ENCODE data around the gene MEIS2.

Gene MEIS2

DNA sequence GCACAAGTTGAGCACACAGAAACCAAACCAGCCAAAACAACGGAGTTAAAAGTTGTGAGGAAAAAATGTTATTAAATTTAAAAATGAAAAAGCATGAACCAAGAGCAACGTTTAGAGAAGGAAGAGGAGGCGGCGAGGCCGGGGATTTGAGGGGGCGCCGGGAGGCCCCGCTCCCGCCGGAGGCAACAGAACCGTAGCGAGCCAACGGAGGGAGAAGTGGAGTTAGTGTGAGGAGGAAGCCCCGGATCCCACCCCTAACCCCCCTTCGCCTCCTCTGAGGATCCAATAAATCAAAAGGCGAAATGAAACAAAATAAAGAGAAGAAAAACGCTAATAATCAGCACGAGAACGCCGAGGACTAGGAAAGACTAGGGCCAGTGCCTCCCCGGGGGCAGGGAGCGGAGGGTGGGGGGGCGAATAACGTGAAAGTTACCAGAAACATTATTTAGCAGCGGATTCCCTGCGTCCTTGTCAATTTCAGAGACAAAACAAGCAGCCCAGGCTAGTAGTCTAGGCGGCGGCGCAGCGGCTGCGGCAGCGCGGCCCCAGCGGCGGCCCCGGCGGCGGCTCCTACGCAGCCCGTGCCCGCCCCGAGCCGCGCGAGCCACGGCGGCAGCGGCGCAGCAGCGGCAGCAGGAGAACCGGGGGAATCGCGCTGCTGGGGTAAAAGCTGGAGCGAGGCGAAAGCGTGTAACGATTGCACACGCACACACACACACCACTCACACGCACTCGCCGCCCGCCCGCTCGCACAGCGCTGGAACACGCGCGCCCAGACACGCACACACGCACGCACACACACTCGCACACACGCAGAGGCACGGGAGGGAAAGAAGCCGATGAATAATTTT, 1.7 kb downstream of the MEIS2 start:
- DNase-seq (ENCODE audit: low read depth in 2 of 2), result no peak

DNA sequence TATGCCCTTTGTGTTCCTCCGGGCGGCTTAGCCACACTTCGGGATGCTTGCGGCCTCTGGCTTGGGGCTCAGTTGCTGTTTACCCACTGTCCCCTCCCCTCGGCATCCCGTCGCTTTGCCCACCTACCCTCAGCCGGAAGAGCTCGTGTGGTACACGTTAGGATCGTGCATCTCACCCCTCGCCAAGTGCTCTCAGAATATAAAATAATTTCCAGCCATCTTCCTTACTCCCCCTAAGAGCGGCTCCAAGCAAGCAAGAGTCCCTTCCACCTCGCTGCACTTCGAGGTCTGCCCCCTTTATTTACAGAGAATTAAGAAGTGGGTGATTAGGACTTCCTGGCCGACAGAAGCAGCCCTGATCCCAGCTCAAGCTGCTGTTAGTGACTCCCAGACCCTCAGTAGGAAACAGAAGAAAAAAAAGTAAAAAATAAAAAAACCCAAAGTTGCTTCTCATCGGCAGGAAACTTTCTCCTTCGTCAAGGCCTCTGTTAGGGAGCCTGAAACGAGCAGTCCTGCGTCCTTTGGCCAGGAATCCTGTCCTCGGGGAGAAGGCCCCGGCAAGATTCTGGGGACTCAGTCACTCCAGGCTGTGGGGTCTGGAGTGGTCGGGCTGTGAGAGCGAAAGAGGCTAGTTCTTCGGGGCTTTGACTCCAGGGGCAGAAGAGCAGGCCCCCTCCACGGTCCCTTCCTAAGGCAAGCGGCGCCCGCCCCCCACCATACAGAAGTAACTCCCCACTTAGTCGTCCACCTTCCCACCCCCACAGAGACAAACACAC, 3.0 kb downstream of the MEIS2 start:
- no peak for DNase-seq (ENCODE audit: low read depth in 2 of 2)

DNA sequence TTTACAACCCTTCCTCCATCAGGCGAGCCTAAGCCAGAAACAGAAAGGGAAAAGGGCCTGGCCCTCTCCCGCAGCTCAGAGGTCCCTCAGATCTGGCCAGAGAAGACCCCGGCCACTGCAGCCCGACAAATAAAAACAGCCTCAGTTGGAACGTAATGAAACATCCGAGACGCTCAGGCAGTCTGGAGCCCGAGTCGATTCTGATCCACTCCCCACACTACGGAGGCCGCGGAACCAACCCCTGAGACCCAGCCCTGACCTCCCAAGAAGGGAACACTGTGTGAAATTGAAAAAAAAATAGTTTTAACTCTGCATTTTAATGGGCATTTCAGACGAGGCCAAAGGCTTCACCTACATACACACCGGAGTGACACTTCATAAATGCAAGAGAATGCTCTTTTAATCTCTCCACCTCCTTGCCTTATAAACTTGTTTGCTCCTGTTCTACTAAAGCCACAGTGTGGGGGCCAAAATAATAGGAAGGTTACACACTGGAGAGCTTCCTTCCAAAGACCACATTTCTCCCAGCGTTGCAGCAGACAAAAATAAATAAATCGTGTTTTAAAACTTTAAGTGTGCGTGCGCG, 3.7 kb downstream of the MEIS2 start:
- DNase-seq (ENCODE audit: low read depth in 2 of 2), result no peak

DNA sequence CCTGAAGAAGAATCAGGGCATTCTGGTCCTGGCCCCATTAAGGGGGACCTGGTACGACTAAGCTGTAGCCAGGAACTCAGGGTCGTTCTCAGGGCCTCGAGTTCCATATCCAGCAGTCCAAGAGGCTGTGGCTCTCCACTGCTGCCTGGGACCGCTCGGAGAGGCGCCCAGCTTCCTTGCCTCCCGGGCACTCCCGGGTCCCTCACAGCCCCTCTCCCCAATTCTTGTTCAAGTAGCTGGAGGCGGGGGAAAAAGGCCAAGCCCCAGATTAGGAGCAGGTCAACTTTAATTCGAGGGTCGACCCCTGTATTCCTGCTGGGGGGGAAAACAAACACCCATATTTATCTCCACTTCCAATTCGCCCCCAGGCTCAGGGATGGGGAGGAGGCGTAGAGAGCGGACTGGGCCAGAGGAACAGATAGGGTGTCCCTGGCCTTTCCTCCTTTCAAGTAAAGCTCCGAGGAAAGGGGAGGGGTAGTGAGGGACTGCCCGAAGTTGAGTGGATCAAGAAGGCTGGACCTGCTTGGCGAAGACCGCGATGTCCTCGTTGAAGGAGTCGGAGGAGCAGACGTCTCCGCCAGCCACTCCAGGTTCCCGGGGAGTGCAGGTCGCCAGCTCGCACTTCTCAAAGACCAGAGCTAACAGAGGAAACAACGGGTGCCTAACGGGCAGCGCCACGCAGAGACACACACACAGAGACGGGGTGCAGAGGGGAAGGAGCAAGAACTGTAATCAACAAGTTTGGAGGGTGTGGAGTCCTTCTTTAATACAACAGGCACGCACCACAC, 4.4 kb downstream of the MEIS2 start:
- no peak for DNase-seq (ENCODE audit: low read depth in 2 of 2)

DNA sequence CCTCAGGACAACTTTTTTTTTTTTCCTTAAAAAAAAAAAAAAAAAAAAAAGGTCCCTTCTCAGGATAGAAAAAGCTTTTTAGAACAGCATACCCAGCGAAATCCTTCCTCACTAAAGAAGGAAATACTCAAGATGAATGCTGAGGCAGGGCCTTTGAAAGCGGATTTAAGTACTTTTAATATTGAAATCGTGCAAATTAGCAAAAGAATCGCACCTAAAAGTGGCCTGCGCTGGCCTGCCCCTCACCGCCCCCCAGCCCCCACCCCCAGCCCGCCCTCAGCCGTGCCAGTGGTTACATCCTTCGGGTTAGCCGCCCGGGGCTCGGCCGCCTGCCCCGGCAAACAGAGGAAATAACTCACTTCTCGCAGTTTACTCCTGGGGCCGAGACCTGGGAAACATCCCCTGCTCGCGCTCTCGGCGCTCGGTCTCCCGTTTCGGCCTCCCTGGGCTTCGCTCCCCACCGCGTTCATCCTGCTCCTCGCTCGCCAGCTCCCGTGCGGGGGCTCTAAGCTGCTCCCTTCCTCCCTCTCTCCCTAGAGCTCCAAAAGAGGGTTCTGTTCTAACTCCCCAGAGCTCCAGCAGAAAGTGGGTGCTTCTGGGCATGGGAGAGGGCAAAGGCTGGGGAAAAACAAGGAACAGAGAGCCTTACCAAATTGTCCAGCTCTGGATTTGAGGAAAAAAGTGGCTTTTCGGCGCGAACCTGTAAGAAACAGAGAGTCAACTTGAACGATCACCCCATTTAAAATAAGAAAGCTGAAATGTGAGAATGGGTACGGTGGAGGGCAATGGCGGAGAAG, 5.2 kb downstream of the MEIS2 start:
- DNase-seq (ENCODE audit: low read depth in 2 of 2), result no peak

DNA sequence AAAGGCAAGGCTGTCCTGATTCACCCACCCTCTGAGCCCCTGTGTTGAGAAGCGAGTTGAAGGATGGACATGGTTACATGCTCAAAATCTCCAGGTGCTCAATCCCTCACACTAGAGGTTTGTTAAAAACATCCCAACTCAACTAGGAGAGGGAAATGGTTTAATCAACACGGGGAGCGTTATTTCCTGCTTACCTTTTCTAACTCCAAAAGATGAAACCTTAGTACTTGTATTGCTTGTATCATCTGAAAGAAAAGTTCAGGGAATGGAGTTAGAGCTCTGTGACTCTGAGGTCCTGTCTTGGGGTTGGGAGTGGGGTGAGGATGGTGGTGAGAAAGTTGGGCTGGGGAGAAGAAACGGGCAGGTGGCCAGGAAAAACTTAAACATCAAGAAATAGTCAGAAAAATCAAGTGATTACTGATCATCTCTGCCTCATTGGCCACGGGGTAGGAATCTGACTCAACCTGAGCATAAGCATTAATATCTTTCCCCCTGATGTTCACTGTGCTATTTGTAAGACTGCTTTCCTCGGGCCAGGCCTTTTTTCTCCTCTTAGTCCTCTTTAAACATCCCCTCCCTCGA, 5.9 kb downstream of the MEIS2 start:
- DNase-seq (ENCODE audit: low read depth in 2 of 2), result no peak

DNA sequence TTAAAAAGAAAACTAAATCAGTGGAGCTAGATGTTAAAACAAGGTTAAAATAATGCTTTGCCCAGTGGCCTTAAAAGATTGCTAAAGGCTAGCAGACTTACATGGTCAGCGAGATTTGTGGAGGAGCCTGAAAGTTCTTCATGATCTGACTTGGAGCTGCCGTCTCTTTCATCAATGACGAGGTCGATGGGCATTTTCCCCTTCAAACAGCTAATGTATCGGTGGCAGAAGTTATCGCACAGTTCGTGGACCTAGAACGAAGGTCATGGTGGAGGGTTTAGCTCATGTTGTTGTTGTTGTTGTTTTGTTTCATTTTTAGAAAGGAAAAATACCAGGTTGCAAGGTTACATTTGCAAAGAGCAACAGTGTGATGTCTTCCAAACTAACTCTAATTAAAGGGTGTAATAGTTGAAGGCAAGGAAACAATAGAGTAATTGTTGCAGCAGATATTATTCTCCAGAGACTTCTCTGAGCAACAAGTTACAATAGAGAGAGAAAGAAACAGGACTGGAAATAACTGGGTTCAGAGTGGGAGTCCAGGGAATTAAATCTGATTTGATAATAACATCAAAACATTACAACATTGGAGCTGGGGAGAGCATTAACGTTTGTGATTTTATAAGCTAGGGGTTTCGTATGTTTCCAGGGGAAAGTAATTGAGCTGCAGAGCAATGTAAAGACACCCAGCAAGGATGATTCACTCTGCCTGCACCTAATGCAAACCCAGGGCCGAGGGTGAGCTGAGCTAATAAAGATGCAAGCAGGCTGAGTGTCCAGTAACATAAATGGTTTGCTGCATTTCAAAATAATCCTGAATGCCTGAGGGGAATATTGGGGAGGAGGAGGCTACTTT, 6.6 kb downstream of the MEIS2 start:
- DNase-seq (ENCODE audit: low read depth in 2 of 2), result no peak

DNA sequence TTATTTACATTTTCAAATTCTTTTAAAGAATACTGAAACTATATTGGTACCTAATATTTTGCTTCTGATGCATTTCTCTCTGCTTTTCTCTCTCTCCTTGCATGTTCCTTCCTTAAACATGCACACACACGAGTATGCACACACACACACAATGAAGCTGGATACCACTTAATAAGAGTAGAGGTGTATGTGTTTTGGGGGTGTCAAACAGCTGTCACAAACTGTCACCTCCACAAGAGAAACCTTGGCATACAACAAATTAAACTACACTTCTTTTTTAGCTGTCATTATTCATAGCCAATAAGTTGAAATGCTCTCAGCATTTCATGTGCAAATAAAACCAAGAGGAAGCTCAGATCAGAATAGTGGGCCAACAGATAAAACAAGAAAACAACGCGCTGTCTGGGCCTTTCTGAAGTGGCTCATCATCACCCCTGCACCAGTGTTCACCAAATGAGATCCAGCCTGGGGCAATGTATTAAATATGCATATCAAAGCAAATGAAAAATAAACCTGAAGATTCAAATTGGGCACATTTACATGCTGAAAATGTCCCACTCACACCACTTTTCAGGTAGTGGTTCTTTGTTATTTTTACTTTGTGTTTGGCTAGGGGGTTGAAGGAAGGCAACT, 9.7 kb downstream of the MEIS2 start:
- no peak for DNase-seq (ENCODE audit: low read depth in 2 of 2)

DNA sequence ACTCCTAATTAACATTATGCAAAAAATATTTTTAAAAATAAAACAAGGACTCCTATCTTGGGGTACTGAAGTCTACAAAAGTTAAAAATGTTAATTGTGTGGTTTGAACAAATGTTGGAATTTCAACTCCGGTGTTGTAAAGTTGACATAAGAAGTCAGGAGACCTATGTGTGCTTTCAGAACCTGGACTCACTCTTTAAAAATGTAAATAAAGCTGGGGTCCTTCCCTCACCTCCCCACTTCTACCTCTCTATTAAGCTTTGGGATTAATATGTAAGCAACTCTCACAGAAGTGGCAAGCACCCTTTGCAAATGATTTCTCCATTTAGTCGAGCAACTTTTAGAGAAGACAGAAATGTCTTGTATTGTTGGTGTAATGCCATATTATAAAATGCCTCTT, 11.9 kb downstream of the MEIS2 start:
- no peak for DNase-seq (ENCODE audit: low read depth in 2 of 2)

DNA sequence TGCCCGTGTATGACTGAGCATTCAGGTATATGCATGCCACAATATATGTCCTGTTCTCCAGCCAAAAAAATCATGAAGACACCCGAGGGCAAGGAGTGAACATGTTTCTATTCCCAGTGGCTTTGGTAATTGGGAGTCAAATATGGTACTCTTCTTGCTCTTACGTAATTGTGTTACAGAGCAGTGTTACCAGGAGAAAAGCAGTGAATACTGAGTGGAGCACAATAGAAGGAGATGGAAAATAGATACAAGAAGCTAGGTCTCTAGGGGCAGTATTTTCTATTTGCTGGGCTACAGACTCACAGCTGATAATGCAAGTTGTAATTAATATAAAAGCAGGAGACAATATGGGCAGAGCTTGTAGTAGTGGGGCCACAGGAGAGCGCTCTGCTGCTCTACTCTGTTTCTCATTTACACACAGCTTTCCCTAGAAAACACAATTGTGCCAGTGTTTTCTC, 13.2 kb downstream of the MEIS2 start:
- DNase-seq (ENCODE audit: low read depth in 2 of 2), result no peak

DNA sequence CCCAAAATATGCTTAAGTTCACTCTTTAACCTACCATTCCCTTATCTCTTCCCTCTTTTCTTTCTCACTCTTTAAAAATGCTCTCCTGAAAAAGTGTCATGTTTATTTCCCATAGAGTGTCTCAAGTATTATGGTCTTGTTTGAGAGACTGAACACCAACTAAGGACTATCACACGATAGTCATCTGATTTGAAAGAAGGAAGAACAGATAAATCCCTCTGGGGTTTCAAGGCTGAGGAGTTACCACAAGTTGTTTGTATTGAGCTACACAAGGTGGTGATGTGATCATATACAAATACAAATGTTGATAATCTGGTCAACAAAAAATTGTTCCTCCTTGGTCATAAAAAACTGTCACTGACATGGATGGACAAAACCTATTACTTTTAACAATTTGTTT, 13.8 kb downstream of the MEIS2 start:
- no peak for DNase-seq (ENCODE audit: low read depth in 2 of 2)

DNA sequence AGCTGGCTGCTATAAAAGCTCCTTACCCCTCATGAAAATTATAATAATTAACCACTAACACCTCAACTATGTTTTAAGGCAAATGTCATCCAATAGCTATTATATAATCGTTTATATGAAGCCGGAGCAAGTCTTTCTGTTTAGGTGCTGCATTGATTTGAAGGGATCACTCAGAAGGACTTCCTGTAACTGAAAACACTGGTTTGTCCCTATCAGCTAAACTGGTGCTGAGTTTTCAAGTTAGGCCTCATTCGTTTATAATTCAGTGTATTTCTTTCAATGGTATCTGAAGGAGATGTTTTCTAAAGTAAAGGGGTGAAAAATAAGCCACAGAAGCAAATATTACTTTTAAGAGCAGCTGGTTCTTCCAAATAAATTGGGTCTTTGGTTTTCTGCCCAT, 14.2 kb downstream of the MEIS2 start:
- DNase-seq (ENCODE audit: low read depth in 2 of 2), result no peak

DNA sequence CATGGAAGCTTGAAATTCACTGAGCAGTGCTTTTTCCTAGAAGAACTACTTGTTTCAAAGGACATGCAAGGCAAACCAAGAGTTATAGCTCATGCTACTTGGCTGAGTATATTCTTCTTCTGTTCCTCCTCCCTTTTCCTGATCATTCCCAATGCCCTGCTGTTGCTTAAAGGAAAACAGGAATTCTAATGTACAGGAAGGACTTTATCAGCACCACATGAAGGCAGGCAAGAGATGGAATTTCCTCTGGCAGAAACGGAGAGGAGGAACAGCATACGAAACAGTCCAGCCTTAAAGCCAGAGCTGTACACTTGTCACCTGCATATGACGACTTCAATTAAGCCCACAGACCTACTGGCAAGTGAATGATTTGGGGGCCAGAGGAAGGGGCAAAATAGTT, 15.7 kb downstream of the MEIS2 start:
- no peak for DNase-seq (ENCODE audit: low read depth in 2 of 2)

DNA sequence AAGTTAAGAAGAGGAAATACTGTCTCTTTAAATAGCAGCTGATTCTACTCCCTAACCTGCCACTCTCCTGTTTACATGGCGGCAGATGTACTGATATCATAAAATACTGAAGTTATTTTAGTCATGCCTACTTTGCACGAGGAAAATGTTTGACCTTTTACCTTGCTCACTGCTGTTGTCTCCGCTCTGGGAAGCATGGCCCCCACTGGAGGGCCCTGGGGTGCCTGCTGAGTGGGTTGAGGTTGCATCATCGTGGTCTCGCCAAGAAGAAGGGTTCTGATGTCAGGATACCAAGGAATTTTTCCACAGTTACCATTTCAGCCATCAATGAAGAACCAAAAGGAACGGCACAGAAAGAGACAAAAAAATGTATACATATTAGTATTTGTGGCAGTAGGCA, 16.7 kb downstream of the MEIS2 start:
- DNase-seq (ENCODE audit: low read depth in 2 of 2), result no peak

DNA sequence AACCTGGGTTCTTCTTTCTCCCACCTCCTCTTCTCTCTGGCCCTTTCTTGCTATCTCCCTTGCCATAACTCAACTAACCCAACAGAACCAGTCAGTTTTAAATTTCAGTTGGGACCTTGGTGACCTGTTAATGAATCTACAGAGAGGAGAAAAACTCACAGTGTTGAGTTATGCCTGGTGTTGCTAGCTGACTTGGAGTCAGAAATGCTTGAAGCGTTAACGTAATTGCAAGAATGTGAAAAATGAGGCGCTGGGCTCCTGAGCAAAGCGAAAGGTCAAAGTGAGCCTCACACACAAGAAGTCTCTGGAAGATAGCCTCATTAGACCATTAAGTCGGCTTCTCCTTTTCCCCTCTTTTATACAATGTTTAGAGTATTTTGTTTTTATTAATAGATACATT, 18.4 kb downstream of the MEIS2 start:
- DNase-seq (ENCODE audit: low read depth in 2 of 2), result no peak

DNA sequence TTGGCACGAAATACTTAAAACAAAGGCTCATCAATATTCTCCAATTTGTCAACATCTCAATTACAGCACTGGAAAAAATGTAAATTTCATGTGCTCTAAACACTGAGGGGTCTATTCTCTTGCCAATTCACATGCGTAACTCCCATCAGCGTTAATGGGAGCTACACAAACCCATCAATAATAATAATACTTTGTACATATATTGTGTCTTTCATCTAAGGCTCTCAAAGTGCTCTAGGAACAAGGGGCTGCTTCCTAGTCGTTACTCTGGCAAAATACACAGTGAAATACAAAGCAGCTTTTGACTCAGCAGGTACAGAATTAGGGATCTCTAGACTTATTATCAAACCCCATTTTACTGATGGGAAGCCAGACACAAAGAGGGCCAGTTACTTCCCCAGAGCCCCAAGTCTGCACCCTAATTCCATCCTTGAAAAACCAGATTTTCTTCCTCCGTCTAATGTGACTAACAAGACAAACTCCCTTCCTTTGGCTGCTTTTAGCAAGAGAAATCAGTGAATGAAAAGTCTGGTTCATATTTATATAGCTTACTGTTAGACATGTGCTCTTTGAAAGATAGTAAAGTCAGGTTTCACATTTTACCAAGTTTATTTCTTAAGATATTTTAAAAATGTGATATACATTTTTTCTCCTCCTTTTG, 20.0 kb downstream of the MEIS2 start:
- no peak for DNase-seq (ENCODE audit: low read depth in 2 of 2)

DNA sequence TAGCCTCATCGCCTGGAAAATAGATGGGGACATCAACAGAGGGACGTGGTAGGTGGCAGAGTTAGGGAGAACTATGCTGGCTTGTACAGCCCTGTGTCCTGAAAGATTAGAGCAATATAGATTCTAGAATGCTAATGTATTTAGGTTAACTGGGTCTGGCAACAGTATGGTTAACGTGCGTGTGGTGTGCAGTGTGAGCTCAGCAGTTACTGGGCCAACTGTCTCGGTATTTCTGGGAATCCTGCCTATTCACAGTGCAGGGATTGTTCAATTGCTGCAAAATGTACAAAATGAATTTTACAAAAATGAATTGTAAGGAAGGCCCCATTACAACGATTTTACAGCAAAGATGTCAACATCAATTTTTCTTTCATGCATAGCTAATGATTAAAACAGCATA, 20.6 kb downstream of the MEIS2 start:
- DNase-seq (ENCODE audit: low read depth in 2 of 2), result no peak

DNA sequence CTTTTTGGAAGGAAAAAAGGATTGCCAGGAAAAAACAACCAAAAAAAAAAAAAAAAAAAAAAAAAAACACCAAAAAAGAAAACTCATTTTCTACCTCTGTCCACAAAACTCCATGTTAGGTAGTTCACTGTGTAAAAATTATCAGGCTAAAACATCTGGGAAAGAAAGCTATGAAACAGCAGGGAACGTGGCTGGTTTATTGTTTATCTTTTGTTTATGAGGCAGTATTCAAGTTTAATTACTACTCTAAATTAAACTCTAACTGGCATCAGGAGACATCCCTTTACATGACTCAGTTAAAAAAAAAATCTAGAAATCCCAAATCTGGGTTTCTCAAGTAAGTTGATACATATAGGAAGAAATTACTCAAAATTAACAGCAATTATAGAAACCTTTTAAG, 21.8 kb downstream of the MEIS2 start:
- no peak for DNase-seq (ENCODE audit: low read depth in 2 of 2)
